ENCODE data around the gene LRRC72.
"Not testable (repeated sequence)": the region's sequence is repeated elsewhere in the genome, so short reads cannot be mapped to it uniquely, and the experiment has no call there.

Gene LRRC72

DNA sequence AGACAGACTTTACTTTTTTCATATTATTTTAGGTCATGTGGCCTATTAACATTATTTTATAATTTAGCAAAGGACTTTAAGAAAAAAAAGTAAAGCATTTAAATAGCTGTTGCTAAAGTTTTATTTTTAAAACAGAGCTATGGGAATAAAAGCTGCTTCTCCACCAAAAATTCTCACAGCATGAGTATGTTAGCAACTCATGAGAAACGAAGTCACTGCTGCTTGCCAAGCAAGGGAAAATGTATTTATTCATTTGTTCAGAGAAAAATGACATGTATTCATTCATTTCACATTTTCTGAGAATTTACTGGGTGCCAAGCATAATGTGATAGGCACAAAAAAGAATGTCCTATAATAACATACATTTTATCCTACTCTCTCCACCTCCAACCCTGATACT, 5.1 kb downstream of the LRRC72 start:
- Histone ChIP-seq H3K9me3 (ENCODE audit: control insufficient read depth, low read length) (no peaks in the 10 kb centered on the region), H3K27me3 (replicated peaks; ENCODE audit: control insufficient read depth, insufficient read depth, low read length) (no peaks in the 10 kb centered on the region), H3K9ac (ENCODE audit: low read length) (no peak overlapping the region), H3K4me3 (ENCODE audit: low read length) (no peak overlapping the region), H3K36me3 (ENCODE audit: control insufficient read depth, insufficient read depth, low read length, severe bottlenecking) (no peaks in the 10 kb centered on the region), H3K4me1 (ENCODE audit: control insufficient read depth, insufficient read depth, low read length) (no peaks in the 10 kb centered on the region)
- DNase-seq (ENCODE audit: low read depth): peak; percentile 56

DNA sequence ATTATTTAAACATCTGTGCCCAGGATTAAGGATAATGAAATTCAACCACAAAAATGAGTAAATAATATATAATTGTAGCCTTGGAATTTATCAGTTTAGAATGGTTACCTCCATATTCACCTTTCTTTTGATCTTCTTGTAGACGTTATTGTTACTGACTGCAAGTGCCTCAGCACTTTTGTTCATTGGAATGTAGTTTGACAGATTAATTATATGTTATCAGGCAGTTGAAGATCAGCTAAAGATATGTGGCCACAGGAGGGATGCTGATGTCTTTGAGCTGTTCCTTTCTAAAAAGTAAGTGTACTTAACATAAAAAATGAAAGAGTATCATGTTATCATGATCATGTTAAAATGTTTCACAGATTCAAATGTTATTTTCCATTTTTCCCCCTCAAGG, 5.6 kb downstream of the LRRC72 start:
- Histone ChIP-seq H3K27me3 (replicated peaks; ENCODE audit: control insufficient read depth, insufficient read depth, low read length) (no peaks in the 10 kb centered on the region), H3K9ac (ENCODE audit: low read length) (no peak overlapping the region), H3K4me3 (ENCODE audit: low read length) (no peak overlapping the region), H3K4me1 (ENCODE audit: control insufficient read depth, insufficient read depth, low read length) (no peaks in the 10 kb centered on the region), H3K36me3 (ENCODE audit: control insufficient read depth, insufficient read depth, low read length, severe bottlenecking) (no peaks in the 10 kb centered on the region), H3K9me3 (ENCODE audit: control insufficient read depth, low read length) (no peaks in the 10 kb centered on the region)
- no peak for DNase-seq (ENCODE audit: low read depth)

DNA sequence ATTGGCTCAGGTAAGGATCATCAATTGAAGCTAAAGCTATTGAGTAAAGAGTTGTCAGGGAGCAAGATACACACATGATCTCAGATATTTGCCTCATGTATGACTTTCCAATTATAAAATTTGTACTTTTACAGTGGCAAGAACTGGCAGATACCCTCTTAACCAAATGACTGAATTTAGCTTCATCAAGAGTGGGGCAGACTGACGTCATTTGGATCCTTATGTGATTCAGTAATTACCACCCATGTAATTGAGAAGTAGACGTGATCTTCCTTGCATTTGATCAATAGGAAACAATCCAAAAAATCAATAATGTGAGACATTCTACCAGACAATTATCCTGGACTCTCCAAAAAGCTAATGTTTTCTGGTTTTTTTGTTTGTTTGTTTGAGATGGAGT, 8.9 kb downstream of the LRRC72 start:
- no peak for DNase-seq (ENCODE audit: low read depth)
- H3K9ac ChIP-seq (ENCODE audit: low read length): no peak overlapping the region
- no peaks in the 10 kb centered on the region for H3K9me3 ChIP-seq (ENCODE audit: control insufficient read depth, low read length)

GRCh38 chr7:16540559-16540958, 13.9 kb downstream of the LRRC72 start:
- not testable (repeated sequence) for H3K27me3 ChIP-seq (replicated peaks; ENCODE audit: control insufficient read depth, insufficient read depth, low read length); H3K4me1 ChIP-seq (ENCODE audit: control insufficient read depth, insufficient read depth, low read length); H3K36me3 ChIP-seq (ENCODE audit: control insufficient read depth, insufficient read depth, low read length, severe bottlenecking); H3K4me3 ChIP-seq (ENCODE audit: low read length); H3K9me3 ChIP-seq (ENCODE audit: control insufficient read depth, low read length); H3K9ac ChIP-seq (ENCODE audit: low read length); DNase-seq (ENCODE audit: low read depth)

More for the DNA sequence above, 8.9 kb downstream of the LRRC72 start:
- Histone ChIP-seq H3K36me3 (ENCODE audit: control insufficient read depth, insufficient read depth, low read length, severe bottlenecking) (no peaks in the 10 kb centered on the region), H3K4me1 (ENCODE audit: control insufficient read depth, insufficient read depth, low read length) (no peaks in the 10 kb centered on the region), H3K27me3 (replicated peaks; ENCODE audit: control insufficient read depth, insufficient read depth, low read length) (no peaks in the 10 kb centered on the region), H3K4me3 (ENCODE audit: low read length) (no peak overlapping the region)

DNA sequence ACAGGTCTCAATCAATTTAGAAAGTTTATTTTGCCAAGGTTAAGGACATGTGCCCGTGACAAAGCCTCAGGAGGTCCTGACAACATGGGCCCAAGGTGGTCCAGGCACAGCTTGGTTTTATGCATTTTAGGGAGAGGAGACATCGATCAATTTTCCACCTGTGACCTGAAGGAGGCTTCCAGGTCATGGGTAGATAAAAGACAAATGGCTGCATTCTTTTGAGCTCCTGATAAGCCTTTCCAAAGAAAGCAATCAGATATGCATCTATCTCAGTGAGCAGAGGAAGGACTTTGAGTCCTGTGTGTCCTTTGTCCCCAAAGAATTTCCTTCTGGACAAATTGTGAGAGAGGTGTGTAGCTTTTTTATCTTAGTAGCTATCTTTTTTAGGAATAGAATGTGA, 15.8 kb downstream of the LRRC72 start:
- Histone ChIP-seq H3K4me1 (ENCODE audit: control insufficient read depth, insufficient read depth, low read length) (no peaks in the 10 kb centered on the region), H3K9ac (ENCODE audit: low read length) (no peak overlapping the region), H3K36me3 (ENCODE audit: control insufficient read depth, insufficient read depth, low read length, severe bottlenecking) (no peaks in the 10 kb centered on the region), H3K4me3 (ENCODE audit: low read length) (no peak overlapping the region), H3K27me3 (replicated peaks; ENCODE audit: control insufficient read depth, insufficient read depth, low read length) (no peaks in the 10 kb centered on the region), H3K9me3 (ENCODE audit: control insufficient read depth, low read length) (no peaks in the 10 kb centered on the region)
- no peak for DNase-seq (ENCODE audit: low read depth)

GRCh38 chr7:16543456-16543855, 16.8 kb downstream of the LRRC72 start:
- H3K4me1 ChIP-seq (ENCODE audit: control insufficient read depth, insufficient read depth, low read length): no peaks in the 10 kb centered on the region

DNA sequence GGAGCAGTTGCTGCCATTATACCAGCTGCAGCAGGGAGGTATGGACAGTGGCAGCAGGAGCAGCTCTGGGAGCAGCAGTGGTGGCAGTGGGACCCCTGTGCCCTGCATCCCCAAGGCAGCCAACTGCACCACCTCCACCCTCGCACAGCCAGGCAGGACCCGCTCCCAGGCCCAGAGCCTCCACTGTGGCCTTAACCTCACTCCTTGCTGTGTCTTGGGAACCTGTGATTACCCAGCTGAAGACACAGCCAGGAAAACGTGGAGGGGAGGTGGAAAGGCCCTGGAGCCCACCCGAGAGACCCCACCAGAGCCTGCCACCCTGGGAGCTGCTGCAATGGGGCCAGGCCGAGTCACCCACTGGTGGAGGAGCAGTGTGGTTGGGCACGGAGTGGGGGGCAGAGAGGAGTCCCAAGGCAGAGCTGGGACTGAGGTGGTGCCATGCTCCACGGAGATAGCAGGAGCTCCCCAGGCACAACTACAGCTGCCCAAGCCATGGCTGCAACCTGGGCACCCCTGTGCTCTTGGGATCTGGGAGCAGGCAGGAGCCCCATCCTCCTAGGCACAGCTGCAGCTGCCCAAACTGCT, 20.4 kb downstream of the LRRC72 start:
- no peaks in the 10 kb centered on the region for H3K27me3 ChIP-seq (replicated peaks; ENCODE audit: control insufficient read depth, insufficient read depth, low read length)
- no peaks in the 10 kb centered on the region for H3K9me3 ChIP-seq (ENCODE audit: control insufficient read depth, low read length)
- no peak overlapping the region for H3K9ac ChIP-seq (ENCODE audit: low read length)
- no peak overlapping the region for H3K4me3 ChIP-seq (ENCODE audit: low read length)
- H3K36me3 ChIP-seq (ENCODE audit: control insufficient read depth, insufficient read depth, low read length, severe bottlenecking): no peaks in the 10 kb centered on the region
- no peaks in the 10 kb centered on the region for H3K4me1 ChIP-seq (ENCODE audit: control insufficient read depth, insufficient read depth, low read length)
- DNase-seq (ENCODE audit: low read depth): no peak

More at GRCh38 chr7:16543456-16543855, 16.8 kb downstream of the LRRC72 start:
- Histone ChIP-seq H3K27me3 (replicated peaks; ENCODE audit: control insufficient read depth, insufficient read depth, low read length) (no peaks in the 10 kb centered on the region), H3K4me3 (ENCODE audit: low read length) (no peak overlapping the region), H3K9ac (ENCODE audit: low read length) (no peak overlapping the region), H3K9me3 (ENCODE audit: control insufficient read depth, low read length) (no peaks in the 10 kb centered on the region), H3K36me3 (ENCODE audit: control insufficient read depth, insufficient read depth, low read length, severe bottlenecking) (no peaks in the 10 kb centered on the region)
- no peak for DNase-seq (ENCODE audit: low read depth)

DNA sequence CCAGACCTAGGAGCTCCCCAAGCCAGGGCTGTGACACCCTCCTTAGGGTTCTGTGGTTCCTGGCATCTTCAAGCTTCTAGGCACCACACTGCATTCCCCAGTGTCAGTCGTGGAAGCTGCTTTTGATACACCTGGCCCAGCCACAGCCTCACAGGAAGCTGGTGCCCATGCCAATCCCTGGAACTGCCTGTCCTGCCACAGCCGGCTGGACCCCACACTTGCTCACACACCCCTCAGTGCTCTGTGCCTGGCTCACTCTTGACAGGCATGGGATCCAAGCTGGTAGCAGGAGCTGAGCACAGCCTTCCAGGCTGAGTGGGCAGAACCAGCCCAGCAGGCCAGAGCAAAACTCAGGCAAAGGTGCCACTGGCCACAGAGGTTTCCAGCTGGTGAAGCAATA, 21.8 kb downstream of the LRRC72 start:
- H3K9me3 ChIP-seq (ENCODE audit: control insufficient read depth, low read length): no peaks in the 10 kb centered on the region
- H3K36me3 ChIP-seq (ENCODE audit: control insufficient read depth, insufficient read depth, low read length, severe bottlenecking): no peaks in the 10 kb centered on the region

GRCh38 chr7:16550671-16551070, 24.0 kb downstream of the LRRC72 start:
- no peaks in the 10 kb centered on the region for H3K27me3 ChIP-seq (replicated peaks; ENCODE audit: control insufficient read depth, insufficient read depth, low read length)
- no peaks in the 10 kb centered on the region for H3K36me3 ChIP-seq (ENCODE audit: control insufficient read depth, insufficient read depth, low read length, severe bottlenecking)
- no peaks in the 10 kb centered on the region for H3K4me1 ChIP-seq (ENCODE audit: control insufficient read depth, insufficient read depth, low read length)
- H3K9ac ChIP-seq (ENCODE audit: low read length): no peak overlapping the region
- H3K9me3 ChIP-seq (ENCODE audit: control insufficient read depth, low read length): no peaks in the 10 kb centered on the region
- H3K4me3 ChIP-seq (ENCODE audit: low read length): no peak overlapping the region
- no peak for DNase-seq (ENCODE audit: low read depth)

More for the DNA sequence above, 21.8 kb downstream of the LRRC72 start:
- H3K4me3 ChIP-seq (ENCODE audit: low read length): no peak overlapping the region
- no peak for DNase-seq (ENCODE audit: low read depth)
- H3K9ac ChIP-seq (ENCODE audit: low read length): no peak overlapping the region
- no peaks in the 10 kb centered on the region for H3K27me3 ChIP-seq (replicated peaks; ENCODE audit: control insufficient read depth, insufficient read depth, low read length)
- H3K4me1 ChIP-seq (ENCODE audit: control insufficient read depth, insufficient read depth, low read length): no peaks in the 10 kb centered on the region

GRCh38 chr7:16554518-16555236, 28.1 kb downstream of the LRRC72 start:
- no peak for DNase-seq (ENCODE audit: low read depth)
- Histone ChIP-seq H3K4me3 (ENCODE audit: low read length) (no peak overlapping the region), H3K4me1 (ENCODE audit: control insufficient read depth, insufficient read depth, low read length) (no peaks in the 10 kb centered on the region), H3K9me3 (ENCODE audit: control insufficient read depth, low read length) (no peaks in the 10 kb centered on the region), H3K27me3 (replicated peaks; ENCODE audit: control insufficient read depth, insufficient read depth, low read length) (no peaks in the 10 kb centered on the region), H3K9ac (ENCODE audit: low read length) (no peak overlapping the region), H3K36me3 (ENCODE audit: control insufficient read depth, insufficient read depth, low read length, severe bottlenecking) (no peaks in the 10 kb centered on the region)

DNA sequence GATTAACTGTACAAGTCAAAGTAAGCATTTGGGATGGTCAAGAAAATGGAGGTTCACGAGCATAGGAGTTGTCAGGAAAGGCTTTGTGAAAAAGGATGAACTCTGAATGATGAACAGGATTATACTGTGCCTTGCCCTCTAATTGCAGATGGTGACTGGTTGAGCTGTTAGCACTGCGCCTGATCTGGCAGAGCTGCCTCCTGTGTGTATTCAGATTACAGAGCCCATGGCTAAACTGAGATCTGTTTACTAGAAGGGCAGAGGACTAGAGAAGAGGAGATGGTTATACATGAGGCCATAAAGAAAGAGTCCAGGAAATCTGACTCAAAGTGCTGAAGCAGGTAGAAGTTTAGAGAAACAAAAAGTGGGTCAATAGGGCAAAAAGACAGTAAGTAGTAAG, 29.7 kb downstream of the LRRC72 start:
- H3K9ac ChIP-seq (ENCODE audit: low read length): no peak overlapping the region
- H3K27me3 ChIP-seq (replicated peaks; ENCODE audit: control insufficient read depth, insufficient read depth, low read length): no peaks in the 10 kb centered on the region
- H3K4me3 ChIP-seq (ENCODE audit: low read length): no peak overlapping the region
- no peaks in the 10 kb centered on the region for H3K9me3 ChIP-seq (ENCODE audit: control insufficient read depth, low read length)
- no peaks in the 10 kb centered on the region for H3K4me1 ChIP-seq (ENCODE audit: control insufficient read depth, insufficient read depth, low read length)
- no peak for DNase-seq (ENCODE audit: low read depth)
- H3K36me3 ChIP-seq (ENCODE audit: control insufficient read depth, insufficient read depth, low read length, severe bottlenecking): no peaks in the 10 kb centered on the region

All from adipocyte (in vitro differentiated cells).